ENCODE data around the gene IL1RAPL2.

IL1RAPL2 gene

DNA sequence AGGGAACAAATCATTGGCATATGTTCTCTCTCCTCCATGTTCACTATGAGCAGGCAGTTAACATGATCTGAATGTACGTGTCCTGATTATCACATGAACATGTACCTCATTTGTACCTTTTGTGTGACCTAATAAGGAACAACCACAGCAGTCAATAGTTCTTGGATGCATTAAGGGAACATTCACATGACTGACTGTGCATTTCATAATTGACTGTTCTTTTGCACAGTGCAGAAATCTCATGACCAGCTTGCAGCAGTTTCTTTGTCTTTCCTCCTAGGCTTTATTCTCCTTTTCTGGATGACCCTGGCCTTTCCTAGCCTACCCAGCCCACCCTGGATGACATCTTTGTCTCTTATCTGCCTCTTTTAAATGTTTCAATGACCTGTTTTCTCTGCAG, 711.1 kb downstream of the IL1RAPL2 start:
- DNase-seq, result no peak

DNA sequence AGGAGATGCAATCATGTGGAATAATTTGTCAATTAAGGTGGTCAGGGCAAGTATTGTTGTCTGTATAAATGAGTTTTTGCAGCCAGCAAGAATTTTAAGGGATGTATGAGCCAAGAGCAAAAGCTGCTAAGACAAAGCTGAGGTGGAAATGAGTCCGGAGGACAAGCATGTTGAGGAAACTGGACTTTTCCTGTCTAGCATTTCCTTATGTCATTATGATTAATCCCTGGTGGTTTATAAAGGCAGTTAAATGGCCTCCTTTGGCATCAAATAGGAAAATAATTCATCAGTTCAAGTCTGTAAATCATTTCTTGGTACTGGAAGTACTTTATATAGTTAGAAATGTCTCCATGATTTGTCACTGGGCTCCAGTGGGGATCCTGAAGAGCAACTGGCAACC, 716.1 kb downstream of the IL1RAPL2 start:
- no peak for DNase-seq

DNA sequence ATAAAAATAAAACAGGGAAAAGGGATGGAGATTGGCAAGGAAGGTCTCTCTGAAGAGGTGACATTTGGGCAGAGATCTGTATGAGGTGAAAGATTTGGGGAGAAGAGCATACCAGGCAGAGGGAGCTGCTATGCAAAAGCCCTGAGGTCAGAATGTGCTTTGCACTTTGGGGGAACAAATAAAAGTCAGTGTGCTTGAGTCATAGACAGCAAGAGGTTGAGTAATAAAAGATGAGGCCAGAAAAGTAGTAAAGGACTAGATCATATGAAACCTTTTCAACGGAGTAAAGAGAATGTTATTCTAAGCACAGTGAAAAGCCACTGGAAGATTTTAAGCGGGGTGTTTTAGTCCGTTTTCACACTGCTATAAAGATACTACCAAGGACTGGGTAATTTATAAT, 731.0 kb downstream of the IL1RAPL2 start:
- no peak for DNase-seq

DNA sequence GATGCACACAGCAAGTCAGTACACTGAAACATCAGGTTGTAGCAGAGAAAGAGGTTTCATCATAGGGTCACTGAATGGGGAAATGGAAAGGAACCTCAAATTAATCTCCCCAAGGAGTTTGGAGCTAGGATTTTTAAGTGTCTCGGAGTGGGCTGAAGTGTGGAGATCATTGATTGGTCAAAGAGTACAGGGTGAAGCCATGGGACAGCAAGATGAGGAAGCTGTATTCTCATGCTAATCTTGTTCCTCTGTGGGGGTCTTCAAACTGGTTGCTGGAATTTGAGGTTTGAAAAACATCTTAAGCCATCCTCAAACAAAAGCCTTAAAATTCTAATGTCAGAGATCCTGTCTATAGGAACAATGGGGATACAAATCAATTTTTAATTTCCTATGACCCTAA, 733.3 kb downstream of the IL1RAPL2 start:
- no peak for DNase-seq

DNA sequence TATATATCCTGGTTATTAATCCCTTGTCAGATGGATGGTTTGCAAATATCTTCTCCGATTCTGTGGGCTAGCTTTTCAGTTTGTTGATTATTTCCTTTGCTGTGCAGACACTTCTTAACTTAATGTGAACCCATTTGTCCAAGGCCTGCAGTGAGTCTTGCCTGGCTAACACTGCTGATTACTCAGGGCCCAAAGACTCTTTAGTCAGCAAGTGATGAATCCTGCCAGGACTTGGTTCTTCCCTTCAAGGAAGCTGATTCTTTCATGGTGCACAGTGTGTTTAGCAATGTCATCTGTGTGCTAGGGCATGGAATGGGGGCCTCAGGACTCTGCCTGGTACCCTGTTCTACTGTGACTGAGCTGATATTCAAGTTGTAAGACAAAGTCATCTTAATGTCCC, 736.2 kb downstream of the IL1RAPL2 start:
- no peak for DNase-seq

DNA sequence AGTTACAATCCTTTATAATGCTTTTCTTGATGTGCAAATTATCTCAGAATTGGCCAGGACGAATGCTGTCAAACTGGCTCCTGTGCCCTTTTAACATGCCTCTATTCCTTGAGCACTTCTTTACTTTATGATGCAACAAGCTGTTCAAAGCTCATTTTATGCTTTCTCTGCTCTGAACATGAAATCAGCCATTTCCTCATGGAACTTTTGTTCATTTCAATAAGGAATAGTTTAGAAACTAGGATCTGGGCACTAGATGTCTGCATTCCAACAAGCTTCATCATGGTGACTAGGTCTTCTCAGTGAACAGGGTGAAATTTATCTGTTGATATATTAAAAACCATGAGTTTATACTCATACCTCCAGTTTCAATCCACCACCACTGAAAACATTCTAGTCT, 741.8 kb downstream of the IL1RAPL2 start:
- DNase-seq, result no peak

DNA sequence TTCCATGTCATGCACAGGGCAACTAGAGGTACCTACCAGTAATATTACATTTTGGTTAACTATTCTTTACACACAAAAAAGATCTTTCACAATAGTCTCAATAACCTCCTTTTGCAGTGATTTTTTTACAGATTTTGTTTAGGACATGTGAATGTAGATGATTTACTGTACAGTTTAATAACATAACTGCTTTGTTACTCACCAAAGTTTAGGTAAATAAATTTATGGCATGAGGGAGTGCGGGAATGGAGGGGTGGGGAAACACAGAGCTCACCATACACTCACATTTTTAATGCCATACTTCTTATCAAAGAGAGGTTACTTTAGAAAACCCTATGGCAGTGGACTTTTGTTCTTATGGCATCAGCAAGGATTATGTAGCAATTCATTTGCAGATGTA, 747.6 kb downstream of the IL1RAPL2 start:
- no peak for DNase-seq

DNA sequence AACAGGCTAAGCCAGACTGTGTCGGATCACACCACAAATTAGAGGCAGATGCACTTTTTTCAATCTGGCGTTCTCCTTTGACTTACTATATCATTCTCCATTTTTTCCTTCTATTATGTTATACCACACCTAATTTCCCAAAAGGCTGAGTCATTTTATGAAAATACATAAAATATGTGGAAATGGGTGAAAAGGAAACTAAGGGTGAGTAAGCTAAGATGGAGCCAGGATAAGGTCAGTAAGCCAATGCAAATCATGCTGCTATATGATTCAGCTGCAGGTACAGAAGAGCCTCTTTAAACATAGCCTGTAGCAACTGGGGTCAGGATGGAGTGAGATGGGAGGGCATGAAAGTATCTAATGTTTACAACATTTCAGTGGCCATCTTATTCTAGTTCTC, 748.5 kb downstream of the IL1RAPL2 start:
- no peak for DNase-seq

DNA sequence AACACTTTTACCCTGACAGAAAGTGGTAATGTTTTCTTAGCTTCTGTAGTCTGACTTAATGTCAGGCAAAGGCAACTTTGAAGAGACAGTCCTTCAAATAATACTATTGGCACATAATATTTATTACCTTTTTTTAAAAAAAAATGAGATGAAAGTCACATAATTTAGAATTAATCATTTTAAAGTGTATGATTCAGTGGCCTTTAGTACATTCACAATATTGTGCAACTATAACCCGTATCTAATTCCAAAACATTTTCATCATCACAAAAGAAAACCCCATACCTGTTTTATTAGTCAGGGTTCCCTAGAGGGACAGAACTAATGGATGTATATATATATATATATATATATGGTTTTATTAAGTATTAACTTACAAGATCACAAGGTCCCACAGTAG, 749.2 kb downstream of the IL1RAPL2 start:
- no peak for DNase-seq

DNA sequence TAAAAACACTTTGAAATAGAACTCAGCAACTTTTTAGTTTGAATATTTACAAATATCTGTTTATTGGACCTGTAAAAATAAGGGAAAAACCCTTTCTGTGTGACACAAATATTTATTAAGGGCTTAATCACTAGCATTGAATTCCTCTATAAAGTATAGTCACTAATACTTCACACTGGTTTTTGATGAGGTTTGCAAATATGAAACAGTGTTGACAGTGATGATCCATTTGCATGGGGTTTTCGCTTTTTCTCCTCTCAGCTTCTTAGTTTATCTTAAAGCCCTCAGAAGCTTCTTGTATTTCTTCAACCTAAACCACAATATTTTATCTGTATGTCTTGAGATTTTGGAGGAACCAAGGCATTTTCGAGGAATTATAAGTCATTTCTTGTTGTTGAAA, 751.1 kb downstream of the IL1RAPL2 start:
- DNase-seq, result no peak

DNA sequence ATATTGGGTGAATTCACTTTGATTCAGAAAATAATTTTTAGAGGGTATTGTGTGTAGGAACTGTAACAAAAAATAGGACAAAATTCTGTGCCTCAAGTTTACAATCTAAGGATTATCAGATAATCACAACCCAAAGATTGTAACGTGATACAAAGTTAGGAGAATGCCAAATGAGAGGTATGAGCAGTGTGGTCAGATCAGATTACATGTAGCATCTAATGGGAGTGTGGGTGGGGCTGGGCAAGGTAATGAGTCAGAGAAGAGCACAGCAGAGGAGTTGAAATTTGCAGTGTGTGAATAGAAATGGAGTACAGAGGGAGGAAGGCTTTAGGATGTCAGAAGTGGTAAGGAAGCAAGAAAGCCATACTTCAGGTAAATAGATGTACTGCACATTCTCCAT, 757.9 kb downstream of the IL1RAPL2 start:
- no peak for DNase-seq

DNA sequence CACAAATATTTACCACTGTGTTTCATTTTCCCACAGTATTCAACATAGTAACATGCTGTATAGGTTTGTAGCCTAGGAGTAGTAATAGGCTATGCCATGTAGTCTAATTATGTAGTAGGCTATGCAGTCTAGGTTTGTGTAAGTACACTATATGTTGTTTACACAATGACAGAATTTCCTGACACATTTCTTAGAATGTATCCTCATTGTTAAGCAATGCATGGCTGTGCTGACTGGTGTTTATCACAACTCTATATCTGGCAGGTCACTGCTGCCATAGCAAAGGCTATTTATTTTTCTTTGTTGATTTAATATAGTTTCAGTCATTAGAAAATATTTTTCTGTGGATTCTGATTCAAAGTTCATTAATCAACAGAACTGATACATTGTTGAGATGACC, 762.8 kb downstream of the IL1RAPL2 start:
- no peak for DNase-seq

DNA sequence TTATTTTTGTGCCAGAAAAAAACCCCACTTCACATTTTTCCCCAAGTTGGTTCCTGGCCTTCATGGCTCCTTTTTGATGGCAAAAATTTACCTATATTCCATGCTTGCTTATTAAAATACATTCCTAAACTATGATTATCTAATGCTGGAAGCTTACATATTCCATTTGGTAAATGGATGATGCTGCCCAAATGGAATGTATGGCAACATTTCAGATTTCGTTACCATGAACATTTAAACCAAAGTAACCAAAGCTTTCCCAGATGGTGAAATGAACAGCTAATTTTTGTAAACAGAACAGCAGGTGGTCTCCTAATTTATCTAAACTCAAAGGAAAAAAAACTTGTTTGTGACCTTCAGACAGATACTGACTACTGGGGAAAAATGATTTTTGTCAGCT, 765.2 kb downstream of the IL1RAPL2 start:
- DNase-seq, result no peak

DNA sequence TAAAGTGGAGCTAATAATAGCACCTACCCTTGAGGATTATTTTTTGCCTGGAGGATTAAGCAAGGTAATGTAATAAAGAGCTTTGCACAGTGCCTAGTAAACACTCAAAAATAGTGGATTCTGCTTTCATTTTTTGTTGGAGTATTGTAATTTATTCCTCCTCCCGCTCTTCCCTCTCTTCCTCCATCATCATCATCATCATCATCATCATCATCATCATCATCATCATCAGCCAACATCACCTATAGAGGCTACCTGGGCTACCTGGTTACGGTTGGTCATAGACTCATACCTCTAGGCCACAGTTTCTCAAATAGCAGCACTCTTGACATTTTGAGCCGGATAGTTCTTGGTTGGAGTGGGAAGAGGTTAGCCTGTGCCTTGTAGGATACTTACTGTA, 781.4 kb downstream of the IL1RAPL2 start:
- no peak for DNase-seq

DNA sequence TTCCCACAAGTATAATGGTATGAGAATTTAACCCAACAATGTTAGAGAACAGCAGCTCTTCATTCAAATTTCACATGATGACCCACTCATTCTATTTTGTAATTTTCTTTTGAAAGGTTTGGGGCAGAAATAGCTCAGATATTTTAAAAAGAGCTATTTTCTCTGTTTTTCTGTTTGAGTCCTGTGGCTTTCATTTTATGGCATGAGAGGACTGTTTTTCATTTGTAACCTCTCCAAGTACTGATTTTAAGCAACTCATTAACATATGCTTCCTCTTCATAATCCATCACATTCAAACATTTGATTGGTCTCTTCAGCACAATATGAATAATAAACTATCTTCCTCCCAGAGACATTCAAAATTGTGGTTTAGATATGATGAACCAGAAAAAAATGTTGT, 783.5 kb downstream of the IL1RAPL2 start:
- no peak for DNase-seq

DNA sequence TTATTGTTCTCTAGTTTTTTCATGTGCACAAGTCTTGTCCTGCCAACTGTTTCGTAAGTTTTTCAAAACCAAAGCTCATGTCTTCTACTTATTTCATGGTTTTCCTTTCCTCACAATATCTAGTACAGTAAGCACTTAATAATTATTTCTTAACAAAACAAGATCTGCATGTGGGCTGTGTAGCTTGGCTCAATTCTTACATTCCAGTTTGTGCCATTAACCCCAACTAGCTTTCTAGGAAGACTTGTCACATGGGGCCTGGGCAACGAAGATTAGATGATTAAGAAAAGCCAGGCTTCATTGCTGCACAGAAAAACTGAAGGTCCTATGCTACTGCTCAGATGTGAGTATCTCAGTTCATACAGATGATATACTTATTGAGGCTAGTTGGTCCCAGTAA, 809.8 kb downstream of the IL1RAPL2 start:
- DNase-seq, result no peak

DNA sequence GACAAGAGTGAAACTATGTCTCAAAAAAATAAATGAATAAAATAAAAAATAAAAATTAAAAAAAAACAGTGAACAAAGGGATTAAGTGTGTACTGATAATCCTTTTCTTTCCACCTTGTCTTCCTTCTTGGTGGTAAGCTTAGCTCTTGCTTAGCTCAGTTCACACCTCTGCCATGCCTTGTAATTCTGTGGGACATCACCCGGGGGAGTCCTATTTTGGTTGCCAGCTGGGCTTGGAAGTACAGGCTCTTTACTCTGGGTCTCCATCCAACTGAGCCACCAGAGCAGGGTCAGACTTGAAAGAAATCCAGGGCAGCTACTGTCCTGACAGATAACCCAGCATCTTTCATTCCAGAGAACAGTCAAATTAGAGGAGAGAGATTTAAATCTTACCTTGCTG, 858.7 kb downstream of the IL1RAPL2 start:
- DNase-seq, result no peak

DNA sequence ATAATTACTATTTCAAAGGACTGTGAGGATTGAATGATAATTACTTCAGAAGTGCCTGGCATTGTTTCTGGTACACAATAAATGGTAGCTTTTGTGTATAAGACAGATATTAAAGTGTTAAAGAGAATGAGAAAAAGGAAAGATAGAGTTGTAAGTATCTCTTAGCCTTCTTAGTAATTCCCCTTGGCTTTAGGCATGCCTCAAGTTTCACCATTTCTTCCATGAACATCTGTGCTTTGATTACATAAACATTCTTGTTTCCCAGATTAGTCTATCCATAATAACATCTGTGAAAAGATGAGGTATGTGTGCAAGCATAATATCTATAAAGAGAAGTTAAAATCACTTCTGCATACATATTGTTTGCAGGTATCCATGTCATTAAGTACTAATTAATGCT, 885.4 kb downstream of the IL1RAPL2 start:
- no peak for DNase-seq

DNA sequence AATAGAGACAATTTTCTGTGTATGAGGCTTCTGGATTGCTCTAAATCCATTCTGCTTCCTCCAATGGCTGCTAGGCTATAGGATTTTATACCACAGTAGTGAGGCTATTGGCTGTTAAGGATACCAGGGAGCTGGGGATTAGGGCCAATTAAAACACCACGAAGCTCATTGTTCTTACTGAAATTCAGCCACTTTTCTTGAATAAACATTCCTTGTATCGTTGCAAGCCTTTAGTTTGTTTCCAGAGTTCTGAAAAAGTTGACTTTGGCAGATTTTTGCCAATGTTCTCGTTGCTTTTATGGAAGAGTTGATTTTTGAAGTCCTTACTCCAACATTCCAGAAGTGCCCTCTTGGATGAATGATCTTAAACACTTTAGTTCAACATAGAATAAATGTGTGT, 892.8 kb downstream of the IL1RAPL2 start:
- no peak for DNase-seq

DNA sequence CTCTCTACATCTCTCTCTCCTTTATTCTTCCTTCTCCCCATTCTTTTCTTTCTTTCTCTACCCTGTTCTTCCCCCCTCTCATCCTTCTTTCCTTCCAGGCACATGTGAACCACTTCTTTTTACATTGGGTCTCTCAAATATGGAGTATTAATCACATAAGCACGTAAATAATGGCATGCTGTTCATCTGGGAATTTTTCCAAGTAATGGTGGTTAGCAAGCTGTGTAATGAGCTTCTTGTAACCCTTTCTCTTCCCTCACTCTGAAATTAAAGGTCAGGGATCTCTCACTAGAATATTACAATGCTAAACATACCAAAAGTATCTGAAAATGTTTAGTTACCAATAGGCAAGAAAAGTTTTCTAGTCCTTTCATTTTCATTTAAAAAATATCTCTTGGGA, 894.4 kb downstream of the IL1RAPL2 start:
- no peak for DNase-seq

DNA sequence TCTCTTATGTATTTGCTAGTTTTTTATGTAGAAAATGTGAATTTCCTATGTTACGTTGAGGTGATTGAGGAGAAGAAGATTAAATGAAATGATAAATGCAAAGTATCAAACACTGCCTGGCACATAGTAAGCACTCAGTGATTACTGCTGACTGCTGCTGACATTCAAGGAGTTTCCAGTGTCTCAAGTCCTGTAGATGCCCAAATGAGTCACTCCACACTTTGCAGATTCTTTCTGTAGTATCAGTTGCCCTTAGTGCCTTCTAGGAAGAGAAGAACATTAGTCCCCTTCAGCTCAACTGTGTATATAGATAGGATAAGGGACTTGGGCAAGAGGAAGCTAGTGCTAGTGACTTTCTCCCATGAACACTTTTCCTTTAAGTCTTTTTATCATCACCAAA, 895.0 kb downstream of the IL1RAPL2 start:
- DNase-seq, result no peak

DNA sequence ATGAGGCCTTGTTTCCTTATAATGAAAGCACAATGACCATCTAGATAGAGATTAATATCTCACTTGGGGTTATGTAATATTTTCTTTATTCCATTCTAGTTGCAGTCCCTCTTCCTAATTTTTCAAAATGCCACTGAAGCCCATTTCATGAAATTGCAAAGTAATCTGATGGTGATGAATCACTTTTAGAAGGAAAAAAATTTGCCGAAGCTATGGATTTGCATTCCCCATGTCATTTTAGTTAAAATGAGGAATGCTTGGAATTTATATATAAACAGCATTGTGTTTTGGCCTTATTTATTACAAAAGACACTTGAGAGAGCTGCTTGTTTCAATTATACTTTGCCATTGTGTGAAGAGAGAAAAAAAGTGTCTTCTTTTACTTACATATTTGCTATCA, 896.2 kb downstream of the IL1RAPL2 start:
- DNase-seq, result no peak

DNA sequence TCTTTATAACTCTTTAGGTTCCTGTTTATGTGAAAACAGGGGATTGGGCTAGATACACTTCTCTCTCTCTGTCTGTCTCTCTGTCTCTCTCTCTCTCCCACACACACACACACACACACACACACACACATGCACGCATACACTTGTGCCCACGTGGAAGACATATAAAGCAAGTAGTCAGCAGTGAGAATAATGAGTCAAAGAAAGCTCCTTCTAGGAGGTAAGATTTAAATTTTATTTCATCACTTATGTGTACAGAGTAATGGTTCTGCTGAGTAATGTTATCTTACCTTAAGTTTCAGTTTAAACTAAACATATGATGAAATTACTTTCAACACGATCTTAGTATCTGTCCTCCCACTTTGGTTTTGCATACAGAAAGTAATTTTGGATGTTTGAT, 897.5 kb downstream of the IL1RAPL2 start:
- DNase-seq, result no peak

DNA sequence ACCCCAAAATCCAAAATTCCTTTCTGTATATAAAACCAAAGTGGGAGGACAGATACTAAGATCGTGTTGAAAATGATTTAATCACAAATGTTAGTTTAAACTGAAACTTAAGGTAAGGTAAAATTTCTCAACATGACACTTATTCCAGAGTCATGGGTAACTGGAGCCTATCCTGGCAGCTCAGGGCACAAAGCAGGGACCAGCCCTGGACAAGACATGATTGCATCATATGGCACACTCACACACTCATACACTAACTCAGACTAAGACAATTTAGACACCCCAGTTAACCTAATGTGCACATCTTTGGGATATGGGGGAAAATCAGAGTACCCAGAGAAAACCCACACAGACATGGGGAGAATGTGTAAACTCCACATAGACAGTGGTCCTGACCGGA, 898.6 kb downstream of the IL1RAPL2 start:
- no peak for DNase-seq

DNA sequence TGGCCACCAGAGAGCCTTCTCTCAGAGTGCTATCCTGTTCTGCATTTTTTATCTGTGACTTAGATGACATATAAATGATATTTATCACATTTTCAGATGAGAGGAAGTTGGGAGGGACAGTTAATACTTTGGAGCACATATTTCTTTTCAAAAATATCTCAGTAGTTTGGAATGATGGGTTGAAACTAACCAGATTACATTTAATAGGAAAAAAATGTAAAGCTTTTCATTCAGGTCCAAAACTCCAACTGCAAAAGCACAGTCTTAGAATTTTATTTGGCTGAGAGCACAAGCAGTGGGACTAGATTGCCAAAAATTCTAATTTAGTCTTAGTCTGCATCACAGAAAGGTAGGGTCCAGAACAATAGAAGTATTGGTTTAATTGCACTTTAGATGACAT, 902.7 kb downstream of the IL1RAPL2 start:
- DNase-seq, result no peak

DNA sequence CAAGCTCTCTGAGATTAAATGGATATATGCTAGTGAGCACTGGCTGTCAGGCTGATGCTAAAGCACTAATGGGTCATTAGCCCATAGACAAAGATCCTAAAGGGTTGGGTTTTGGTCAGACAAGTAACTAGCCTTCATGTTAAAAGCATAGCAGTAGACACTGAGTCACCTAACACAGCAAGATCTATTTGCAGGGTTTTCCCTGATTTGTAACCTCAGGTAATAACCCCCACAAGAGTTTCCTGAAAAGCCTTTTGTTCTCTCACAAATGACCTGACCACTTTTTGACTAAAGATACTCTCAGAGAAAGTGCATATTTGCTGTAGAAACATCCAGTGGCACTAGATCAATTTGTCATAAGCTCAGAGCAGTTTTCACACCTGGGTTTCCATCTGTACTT, 905.6 kb downstream of the IL1RAPL2 start:
- no peak for DNase-seq

All from activated T-cell treated with anti-CD3 and anti-CD28 coated beads, Interleukin-2, amount 50 U/mL, for 48 hours (primary cell).